B cell (primary cell): ENCODE results near the gene MIGA1.
"Not testable (repeated sequence)": the region's sequence is repeated elsewhere in the genome, so short reads cannot be mapped to it uniquely, and the experiment has no call there.

ENCODE experiments used
- EZH2 ChIP-seq: IDR thresholded peaks from 2 replicates; pipeline ENCODE4 v1.6.1; 2012; ENCODE audit warnings: borderline replicate concordance, low read depth, mild to moderate bottlenecking, moderate library complexity, low read length; ENCODE audit not compliant: insufficient read depth, poor library complexity, severe bottlenecking
- TF ChIP-seq, protein P1 (sequence below): fragments of 200-600 bp; IDR thresholded peaks from one replicate; pipeline ENCODE4 v1.8.0; 2022; ENCODE audit warnings: antibody characterized with exemption, mild to moderate bottlenecking

DNA sequence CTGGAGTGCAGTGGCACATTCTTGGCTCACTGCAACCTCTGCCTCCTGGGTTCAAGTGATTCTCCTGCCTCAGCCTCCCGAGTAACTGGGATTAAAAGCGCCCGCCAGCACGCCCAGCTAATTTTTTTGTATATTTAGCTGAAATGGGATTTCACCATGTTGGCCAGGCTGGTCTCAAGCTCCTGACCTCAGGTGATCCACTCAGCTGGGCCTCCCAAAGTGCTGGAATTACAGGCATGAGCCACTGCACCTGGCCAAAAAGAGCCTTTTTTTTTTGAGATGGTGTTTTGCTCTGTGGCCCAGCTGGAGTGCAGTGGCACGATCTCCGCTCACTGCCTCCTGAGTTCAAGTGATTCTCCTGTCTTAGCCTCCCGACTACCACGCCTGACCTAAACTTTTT is 47.4 kb downstream of the MIGA1 start:
- TF ChIP-seq, protein P1, sequence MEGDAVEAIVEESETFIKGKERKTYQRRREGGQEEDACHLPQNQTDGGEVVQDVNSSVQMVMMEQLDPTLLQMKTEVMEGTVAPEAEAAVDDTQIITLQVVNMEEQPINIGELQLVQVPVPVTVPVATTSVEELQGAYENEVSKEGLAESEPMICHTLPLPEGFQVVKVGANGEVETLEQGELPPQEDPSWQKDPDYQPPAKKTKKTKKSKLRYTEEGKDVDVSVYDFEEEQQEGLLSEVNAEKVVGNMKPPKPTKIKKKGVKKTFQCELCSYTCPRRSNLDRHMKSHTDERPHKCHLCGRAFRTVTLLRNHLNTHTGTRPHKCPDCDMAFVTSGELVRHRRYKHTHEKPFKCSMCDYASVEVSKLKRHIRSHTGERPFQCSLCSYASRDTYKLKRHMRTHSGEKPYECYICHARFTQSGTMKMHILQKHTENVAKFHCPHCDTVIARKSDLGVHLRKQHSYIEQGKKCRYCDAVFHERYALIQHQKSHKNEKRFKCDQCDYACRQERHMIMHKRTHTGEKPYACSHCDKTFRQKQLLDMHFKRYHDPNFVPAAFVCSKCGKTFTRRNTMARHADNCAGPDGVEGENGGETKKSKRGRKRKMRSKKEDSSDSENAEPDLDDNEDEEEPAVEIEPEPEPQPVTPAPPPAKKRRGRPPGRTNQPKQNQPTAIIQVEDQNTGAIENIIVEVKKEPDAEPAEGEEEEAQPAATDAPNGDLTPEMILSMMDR, result not testable (repeated sequence)
- TF ChIP-seq EZH2, result not testable (repeated sequence)
